GM12878 (cell line): ENCODE measurements around the gene INTS7. TPM values are rescaled to one million over a fixed set of nuclear protein-coding genes. Genes with fewer than 3 reads are reported as not detected.

ENCODE experiments used
- CBFB ChIP-seq: IDR thresholded peaks from 2 replicates; pipeline ENCODE4 v1.6.1; 2016; ENCODE audit warnings: antibody characterized with exemption, low read depth
- DPF2 ChIP-seq: fragments of 450-650 bp; IDR thresholded peaks from 2 replicates; pipeline ENCODE4 v1.6.1; 2017; ENCODE audit warnings: mild to moderate bottlenecking
- HDAC6 ChIP-seq: fragments of 200-600 bp; sonication (generic); IDR thresholded peaks from one replicate; pipeline ENCODE4 v1.8.0; 2017; ENCODE audit warnings: antibody characterized with exemption; ENCODE audit not compliant: unreplicated experiment
- HDGF ChIP-seq: fragments of 450-650 bp; IDR thresholded peaks from 2 replicates; pipeline ENCODE4 v1.6.1; 2016; ENCODE audit warnings: antibody characterized with exemption
- MEF2A ChIP-seq: IDR thresholded peaks from 2 replicates; pipeline ENCODE4 v1.6.1; 2011; ENCODE audit warnings: low read depth, mild to moderate bottlenecking, low read length, moderate library complexity; ENCODE audit not compliant: insufficient read depth
- polyA plus RNA-seq, 11 experiments: library from polyadenylated mRNA; depleted of rRNA in 4 of 11; unstranded in 6 of 11; stranded (reverse) in 5 of 11; fragments of >200 nt; fragmentation: Nextera tagmentation in 4 of 11; fragmentation: Illumina TruSeq in 1 of 11; extraction: Ambion mirVana in 4 of 11; extraction: Trizol in 1 of 11; gene quantifications; 1 replicate in 1 of 11; 2 replicates in 10 of 11; pipeline versions ENCODE4 v1.2.1 to v1.2.3, GENCODE V29; 2011 to 2016; ENCODE audit warnings: inconsistent platforms in 2 of 11, missing spikeins in 2 of 11, low read depth in 1 of 11
- total RNA-seq, 4 experiments: library from RNA; depleted of rRNA in 3 of 4; stranded (reverse); fragments of >200 nt in 3 of 4; fragmentation: Illumina TruSeq in 1 of 4; extraction: Trizol in 1 of 4; gene quantifications; 2 replicates each; pipeline versions ENCODE4 v1.2.1 to v1.2.3, GENCODE V29; 2013 to 2021
- TF ChIP-seq, protein P1 (sequence below): fragments of 450-650 bp; IDR thresholded peaks from 2 replicates; pipeline ENCODE4 v1.6.1; 2017; ENCODE audit warnings: mild to moderate bottlenecking, moderate library complexity
- TF ChIP-seq, protein P2 (sequence below): fragments of 450-650 bp; formaldehyde crosslinking; IDR thresholded peaks from 2 replicates; pipeline ENCODE4 v1.4.0; 2022; ENCODE audit warnings: mild to moderate bottlenecking, moderate library complexity

The INTS7 gene
- total and polyA plus RNA-seq, 10 of the 15 experiments (the other 5 are each of a cell fraction or from before 2014, with no cell fraction given) = 17.1 to 49.1 (median 26.8) TPM

DNA sequence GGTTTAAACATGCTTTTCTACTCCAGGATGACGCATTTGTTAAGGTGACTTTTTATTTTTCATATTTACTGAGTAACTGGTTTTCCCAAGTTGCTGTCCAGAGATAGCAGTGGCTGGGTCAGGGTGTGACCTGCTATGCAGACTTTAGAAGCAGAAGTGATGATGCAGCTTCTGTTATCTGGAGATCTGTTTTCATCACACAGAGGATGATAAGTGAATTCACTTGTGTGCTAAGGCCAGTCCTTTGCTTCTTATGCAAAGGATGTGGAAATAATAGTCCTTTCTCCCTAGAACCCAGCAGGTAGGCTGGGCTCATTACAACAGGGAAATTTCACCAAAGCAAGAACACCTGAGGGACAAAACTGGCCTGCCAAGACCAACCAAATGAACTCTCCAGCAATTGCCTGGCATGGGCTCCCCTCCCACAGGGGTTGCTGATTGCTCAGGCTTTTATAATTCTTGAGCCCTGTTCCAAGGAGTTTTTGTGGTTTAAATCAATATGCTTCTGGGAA, 107.0 kb downstream of the INTS7 start (continued):
- TF ChIP-seq MEF2A (no peak), HDGF (no peak), DPF2 (no peak), HDAC6 (no peak), CBFB (no peak)
- TF ChIP-seq, protein P1, sequence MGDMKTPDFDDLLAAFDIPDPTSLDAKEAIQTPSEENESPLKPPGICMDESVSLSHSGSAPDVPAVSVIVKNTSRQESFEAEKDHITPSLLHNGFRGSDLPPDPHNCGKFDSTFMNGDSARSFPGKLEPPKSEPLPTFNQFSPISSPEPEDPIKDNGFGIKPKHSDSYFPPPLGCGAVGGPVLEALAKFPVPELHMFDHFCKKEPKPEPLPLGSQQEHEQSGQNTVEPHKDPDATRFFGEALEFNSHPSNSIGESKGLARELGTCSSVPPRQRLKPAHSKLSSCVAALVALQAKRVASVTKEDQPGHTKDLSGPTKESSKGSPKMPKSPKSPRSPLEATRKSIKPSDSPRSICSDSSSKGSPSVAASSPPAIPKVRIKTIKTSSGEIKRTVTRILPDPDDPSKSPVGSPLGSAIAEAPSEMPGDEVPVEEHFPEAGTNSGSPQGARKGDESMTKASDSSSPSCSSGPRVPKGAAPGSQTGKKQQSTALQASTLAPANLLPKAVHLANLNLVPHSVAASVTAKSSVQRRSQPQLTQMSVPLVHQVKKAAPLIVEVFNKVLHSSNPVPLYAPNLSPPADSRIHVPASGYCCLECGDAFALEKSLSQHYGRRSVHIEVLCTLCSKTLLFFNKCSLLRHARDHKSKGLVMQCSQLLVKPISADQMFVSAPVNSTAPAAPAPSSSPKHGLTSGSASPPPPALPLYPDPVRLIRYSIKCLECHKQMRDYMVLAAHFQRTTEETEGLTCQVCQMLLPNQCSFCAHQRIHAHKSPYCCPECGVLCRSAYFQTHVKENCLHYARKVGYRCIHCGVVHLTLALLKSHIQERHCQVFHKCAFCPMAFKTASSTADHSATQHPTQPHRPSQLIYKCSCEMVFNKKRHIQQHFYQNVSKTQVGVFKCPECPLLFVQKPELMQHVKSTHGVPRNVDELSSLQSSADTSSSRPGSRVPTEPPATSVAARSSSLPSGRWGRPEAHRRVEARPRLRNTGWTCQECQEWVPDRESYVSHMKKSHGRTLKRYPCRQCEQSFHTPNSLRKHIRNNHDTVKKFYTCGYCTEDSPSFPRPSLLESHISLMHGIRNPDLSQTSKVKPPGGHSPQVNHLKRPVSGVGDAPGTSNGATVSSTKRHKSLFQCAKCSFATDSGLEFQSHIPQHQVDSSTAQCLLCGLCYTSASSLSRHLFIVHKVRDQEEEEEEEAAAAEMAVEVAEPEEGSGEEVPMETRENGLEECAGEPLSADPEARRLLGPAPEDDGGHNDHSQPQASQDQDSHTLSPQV = no peak
- TF ChIP-seq, protein P2, sequence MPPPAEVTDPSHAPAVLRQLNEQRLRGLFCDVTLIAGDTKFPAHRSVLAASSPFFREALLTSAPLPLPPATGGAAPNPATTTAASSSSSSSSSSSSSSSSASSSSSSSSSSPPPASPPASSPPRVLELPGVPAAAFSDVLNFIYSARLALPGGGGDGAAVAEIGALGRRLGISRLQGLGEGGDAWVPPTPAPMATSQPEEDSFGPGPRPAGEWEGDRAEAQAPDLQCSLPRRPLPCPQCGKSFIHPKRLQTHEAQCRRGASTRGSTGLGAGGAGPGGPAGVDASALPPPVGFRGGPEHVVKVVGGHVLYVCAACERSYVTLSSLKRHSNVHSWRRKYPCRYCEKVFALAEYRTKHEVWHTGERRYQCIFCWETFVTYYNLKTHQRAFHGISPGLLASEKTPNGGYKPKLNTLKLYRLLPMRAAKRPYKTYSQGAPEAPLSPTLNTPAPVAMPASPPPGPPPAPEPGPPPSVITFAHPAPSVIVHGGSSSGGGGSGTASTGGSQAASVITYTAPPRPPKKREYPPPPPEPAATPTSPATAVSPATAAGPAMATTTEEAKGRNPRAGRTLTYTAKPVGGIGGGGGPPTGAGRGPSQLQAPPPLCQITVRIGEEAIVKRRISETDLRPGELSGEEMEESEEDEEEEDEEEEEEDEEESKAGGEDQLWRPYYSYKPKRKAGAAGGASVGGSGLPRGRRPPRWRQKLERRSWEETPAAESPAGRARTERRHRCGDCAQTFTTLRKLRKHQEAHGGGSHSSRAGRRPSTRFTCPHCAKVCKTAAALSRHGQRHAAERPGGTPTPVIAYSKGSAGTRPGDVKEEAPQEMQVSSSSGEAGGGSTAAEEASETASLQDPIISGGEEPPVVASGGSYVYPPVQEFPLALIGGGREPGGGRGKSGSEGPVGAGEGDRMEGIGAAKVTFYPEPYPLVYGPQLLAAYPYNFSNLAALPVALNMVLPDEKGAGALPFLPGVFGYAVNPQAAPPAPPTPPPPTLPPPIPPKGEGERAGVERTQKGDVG = no peak
